GM21723 (cell line): ENCODE results near the gene TXN2.
"Not testable (repeated sequence)": the region's sequence is repeated elsewhere in the genome, so short reads cannot be mapped to it uniquely, and the experiment has no call there.

ENCODE experiments used
- ATAC-seq: cut with Tn5 transposase; IDR thresholded peaks from one replicate; pipeline ENCODE4 v1.9.1; 2021; ENCODE audit warnings: mild to moderate bottlenecking, moderate library complexity; ENCODE audit not compliant: unreplicated experiment

The TXN2 gene

GRCh38 chr22:36456464-36456845, 25.0 kb downstream of the TXN2 start:
- no peak for ATAC-seq

GRCh38 chr22:36455571-36456463, 25.6 kb downstream of the TXN2 start:
- no peak for ATAC-seq

GRCh38 chr22:36454916-36455570, 26.4 kb downstream of the TXN2 start:
- peak; percentile 54 for ATAC-seq

GRCh38 chr22:36453855-36454378, 27.5 kb downstream of the TXN2 start:
- ATAC-seq = no peak

GRCh38 chr22:36452978-36453607, 28.3 kb downstream of the TXN2 start:
- not testable (repeated sequence) for ATAC-seq

GRCh38 chr22:36452250-36452977, 29.0 kb downstream of the TXN2 start:
- no peak for ATAC-seq

- ATAC-seq = not testable (repeated sequence)
These were observed 30.5 kb downstream of the TXN2 start for GRCh38 chr22:36450923-36451322.

GRCh38 chr22:36449596-36450175, 31.8 kb downstream of the TXN2 start:
- ATAC-seq = no peak

GRCh38 chr22:36447632-36448031, 33.8 kb downstream of the TXN2 start:
- no peak for ATAC-seq

- ATAC-seq = no peak
These were observed 36.2 kb downstream of the TXN2 start for GRCh38 chr22:36445158-36445668.

- no peak for ATAC-seq
These were observed 38.2 kb downstream of the TXN2 start for GRCh38 chr22:36443198-36443770.

- ATAC-seq = no peak
These were observed 38.8 kb downstream of the TXN2 start for GRCh38 chr22:36442506-36443197.

GRCh38 chr22:36440429-36441002, 40.9 kb downstream of the TXN2 start:
- ATAC-seq = no peak

GRCh38 chr22:36439481-36440271, 41.8 kb downstream of the TXN2 start:
- no peak for ATAC-seq

GRCh38 chr22:36435516-36436415, 45.7 kb downstream of the TXN2 start:
- peak; percentile 66 for ATAC-seq

GRCh38 chr22:36433318-36434231, 47.9 kb downstream of the TXN2 start:
- ATAC-seq = no peak
